HepG2 (cell line): Measurements from ENCODE around the gene SELENOM.

Experiments used
- TEAD2 ChIP-seq: sonication (generic); formaldehyde crosslinking; IDR thresholded peaks from 2 replicates; pipeline ENCODE4 v1.9.0; 2021; ENCODE audit warnings: missing genetic modification reagents
- ZFP36 ChIP-seq: fragments of 150-350 bp; IDR thresholded peaks from 2 replicates; pipeline ENCODE4 v1.6.1; 2018; ENCODE audit warnings: borderline replicate concordance, low read length, low read depth; ENCODE audit not compliant: partially characterized antibody
- ZNF891 ChIP-seq: sonication (generic); formaldehyde crosslinking; IDR thresholded peaks from 2 replicates; pipeline ENCODE4 v1.5.0; 2020; ENCODE audit warnings: mild to moderate bottlenecking, missing genetic modification reagents
- TF ChIP-seq, protein P1 (sequence below): sonication (generic); formaldehyde crosslinking; IDR thresholded peaks from 2 replicates; pipeline ENCODE4 v1.8.1; 2023; ENCODE audit warnings: missing genetic modification reagents, inconsistent platforms, borderline replicate concordance
- TF ChIP-seq, protein P2 (sequence below): IDR thresholded peaks from 2 replicates; pipeline ENCODE4 v1.6.1; 2012; ENCODE audit warnings: inconsistent platforms
- TF ChIP-seq, protein P3 (sequence below): sonication (generic); formaldehyde crosslinking; IDR thresholded peaks from 2 replicates; pipeline ENCODE4 v1.5.0; 2020; ENCODE audit warnings: mild to moderate bottlenecking, missing genetic modification reagents, moderate library complexity
- TF ChIP-seq, protein P4 (sequence below): sonication (generic); formaldehyde crosslinking; IDR thresholded peaks from 2 replicates; pipeline ENCODE4 v1.4.0; 2020; ENCODE audit warnings: missing genetic modification reagents

DNA sequence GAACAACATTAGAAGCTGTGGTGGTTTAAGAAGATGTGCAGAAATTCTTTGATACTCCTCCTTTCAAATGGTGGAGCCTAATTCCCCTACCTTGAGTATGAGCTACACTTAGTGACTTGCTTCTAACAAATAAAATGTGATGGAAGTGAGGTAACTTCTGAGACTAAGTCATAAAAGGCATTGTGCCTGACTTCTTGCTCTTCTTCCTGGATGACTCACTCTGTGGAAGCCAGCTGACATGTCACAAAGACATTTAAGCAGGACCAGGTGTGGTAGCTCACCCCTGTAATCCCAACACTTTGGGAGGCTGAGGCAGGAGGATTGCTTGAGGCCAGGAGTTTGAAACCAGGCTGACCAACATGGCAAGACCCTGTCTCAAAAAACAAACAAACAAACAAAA lies 36.9 kb upstream of the SELENOM start:
- TF ChIP-seq, protein P1, sequence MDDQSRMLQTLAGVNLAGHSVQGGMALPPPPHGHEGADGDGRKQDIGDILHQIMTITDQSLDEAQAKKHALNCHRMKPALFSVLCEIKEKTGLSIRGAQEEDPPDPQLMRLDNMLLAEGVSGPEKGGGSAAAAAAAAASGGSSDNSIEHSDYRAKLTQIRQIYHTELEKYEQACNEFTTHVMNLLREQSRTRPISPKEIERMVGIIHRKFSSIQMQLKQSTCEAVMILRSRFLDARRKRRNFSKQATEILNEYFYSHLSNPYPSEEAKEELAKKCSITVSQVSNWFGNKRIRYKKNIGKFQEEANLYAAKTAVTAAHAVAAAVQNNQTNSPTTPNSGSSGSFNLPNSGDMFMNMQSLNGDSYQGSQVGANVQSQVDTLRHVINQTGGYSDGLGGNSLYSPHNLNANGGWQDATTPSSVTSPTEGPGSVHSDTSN (CRISPR knock-in tag) = no peak
- TF ChIP-seq ZFP36 (no peak), ZNF891 (CRISPR knock-in tag) (no peak), TEAD2 (CRISPR knock-in tag) (no peak)
- TF ChIP-seq, protein P2, sequence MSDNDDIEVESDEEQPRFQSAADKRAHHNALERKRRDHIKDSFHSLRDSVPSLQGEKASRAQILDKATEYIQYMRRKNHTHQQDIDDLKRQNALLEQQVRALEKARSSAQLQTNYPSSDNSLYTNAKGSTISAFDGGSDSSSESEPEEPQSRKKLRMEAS = no peak
- TF ChIP-seq, protein P3, sequence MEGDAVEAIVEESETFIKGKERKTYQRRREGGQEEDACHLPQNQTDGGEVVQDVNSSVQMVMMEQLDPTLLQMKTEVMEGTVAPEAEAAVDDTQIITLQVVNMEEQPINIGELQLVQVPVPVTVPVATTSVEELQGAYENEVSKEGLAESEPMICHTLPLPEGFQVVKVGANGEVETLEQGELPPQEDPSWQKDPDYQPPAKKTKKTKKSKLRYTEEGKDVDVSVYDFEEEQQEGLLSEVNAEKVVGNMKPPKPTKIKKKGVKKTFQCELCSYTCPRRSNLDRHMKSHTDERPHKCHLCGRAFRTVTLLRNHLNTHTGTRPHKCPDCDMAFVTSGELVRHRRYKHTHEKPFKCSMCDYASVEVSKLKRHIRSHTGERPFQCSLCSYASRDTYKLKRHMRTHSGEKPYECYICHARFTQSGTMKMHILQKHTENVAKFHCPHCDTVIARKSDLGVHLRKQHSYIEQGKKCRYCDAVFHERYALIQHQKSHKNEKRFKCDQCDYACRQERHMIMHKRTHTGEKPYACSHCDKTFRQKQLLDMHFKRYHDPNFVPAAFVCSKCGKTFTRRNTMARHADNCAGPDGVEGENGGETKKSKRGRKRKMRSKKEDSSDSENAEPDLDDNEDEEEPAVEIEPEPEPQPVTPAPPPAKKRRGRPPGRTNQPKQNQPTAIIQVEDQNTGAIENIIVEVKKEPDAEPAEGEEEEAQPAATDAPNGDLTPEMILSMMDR (CRISPR knock-in tag) = no peak
- TF ChIP-seq, protein P4, sequence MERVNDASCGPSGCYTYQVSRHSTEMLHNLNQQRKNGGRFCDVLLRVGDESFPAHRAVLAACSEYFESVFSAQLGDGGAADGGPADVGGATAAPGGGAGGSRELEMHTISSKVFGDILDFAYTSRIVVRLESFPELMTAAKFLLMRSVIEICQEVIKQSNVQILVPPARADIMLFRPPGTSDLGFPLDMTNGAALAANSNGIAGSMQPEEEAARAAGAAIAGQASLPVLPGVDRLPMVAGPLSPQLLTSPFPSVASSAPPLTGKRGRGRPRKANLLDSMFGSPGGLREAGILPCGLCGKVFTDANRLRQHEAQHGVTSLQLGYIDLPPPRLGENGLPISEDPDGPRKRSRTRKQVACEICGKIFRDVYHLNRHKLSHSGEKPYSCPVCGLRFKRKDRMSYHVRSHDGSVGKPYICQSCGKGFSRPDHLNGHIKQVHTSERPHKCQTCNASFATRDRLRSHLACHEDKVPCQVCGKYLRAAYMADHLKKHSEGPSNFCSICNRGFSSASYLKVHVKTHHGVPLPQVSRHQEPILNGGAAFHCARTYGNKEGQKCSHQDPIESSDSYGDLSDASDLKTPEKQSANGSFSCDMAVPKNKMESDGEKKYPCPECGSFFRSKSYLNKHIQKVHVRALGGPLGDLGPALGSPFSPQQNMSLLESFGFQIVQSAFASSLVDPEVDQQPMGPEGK (CRISPR knock-in tag) = no peak
